ENCODE results near the gene REXO5. TPM values are rescaled to one million over a fixed set of nuclear protein-coding genes. Genes with fewer than 3 reads are reported as not detected.

REXO5 gene
- total and polyA plus RNA-seq, 4 donors, result 0.88 to 3.0 (median 1.6) TPM

DNA sequence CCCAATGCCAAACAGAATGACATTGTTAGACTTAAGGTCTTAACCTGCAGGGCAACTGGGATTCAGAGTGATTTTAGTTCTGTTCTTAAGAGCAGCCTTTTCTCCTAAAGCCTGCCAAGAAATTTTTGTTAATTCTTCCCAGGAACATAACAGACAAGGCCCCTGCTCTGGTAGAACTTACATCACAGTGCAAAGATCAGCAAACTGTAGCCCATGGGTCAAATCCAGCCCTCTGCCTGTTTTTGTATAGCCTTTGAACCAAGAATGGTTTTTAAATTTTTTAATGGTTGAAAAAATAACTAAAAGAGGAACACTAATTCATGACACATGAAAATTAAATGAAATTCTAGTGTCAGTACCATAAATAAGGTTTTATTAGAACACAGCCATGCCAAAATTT, 38.8 kb upstream of the REXO5 start:
- ATAC-seq (ENCODE audit: low FRiP score), result no peak

DNA sequence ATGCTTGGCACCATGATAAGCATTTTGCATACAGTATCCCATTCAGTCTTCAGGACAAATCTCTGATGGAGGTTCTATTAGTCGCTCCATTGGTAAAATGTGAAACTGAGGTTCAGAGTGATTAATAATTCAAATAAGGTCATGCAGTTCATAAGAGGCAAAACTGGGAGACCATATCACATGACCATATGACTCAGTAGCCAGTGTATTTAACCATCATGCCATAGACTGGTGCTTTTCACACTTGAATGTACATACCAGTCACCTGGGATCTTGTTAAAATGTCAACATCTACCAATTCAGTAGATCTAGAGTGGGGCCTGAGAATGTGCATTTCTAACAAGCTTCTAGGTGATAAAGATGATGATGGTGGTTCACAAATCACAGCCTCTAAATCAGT, 38.2 kb upstream of the REXO5 start:
- Histone ChIP-seq H3K27me3 (ENCODE audit: control insufficient read depth in 1 of 2, insufficient read depth in 2 of 2, low read length in 1 of 2) (no peaks in the 10 kb centered on the region), H3K27ac (ENCODE audit: low read depth in 1 of 2, low read length in 2 of 2) (no peak overlapping the region), H3K4me3 (ENCODE audit: low read length in 2 of 2) (no peak overlapping the region), H3K4me1 (ENCODE audit: control insufficient read depth in 1 of 2, insufficient read depth in 2 of 2, low read length in 2 of 2) (no peaks in the 10 kb centered on the region), H3K36me3 (ENCODE audit: control insufficient read depth in 1 of 2, insufficient read depth in 2 of 2, low read length in 1 of 2) (no peaks in the 10 kb centered on the region), H3K9me3 (ENCODE audit: control insufficient read depth, low read length) (no peaks in the 10 kb centered on the region)
- ATAC-seq (ENCODE audit: low FRiP score) (no peak), DNase-seq (no peak)
- WGBS, 2 donors, result 95 to 98% methylated on average over 1 of the region's 1 CpG
- intact Hi-C loops (cut with DNase I), result no loop called here

More for the DNA sequence above, 38.8 kb upstream of the REXO5 start:
- DNase-seq, result no peak
- Histone ChIP-seq H3K4me3 (ENCODE audit: low read length in 2 of 2) (no peak overlapping the region), H3K36me3 (ENCODE audit: control insufficient read depth in 1 of 2, insufficient read depth in 2 of 2, low read length in 1 of 2) (no peaks in the 10 kb centered on the region), H3K27ac (ENCODE audit: low read depth in 1 of 2, low read length in 2 of 2) (no peak overlapping the region), H3K9me3 (ENCODE audit: control insufficient read depth, low read length) (no peaks in the 10 kb centered on the region), H3K4me1 (ENCODE audit: control insufficient read depth in 1 of 2, insufficient read depth in 2 of 2, low read length in 2 of 2) (no peaks in the 10 kb centered on the region), H3K27me3 (ENCODE audit: control insufficient read depth in 1 of 2, insufficient read depth in 2 of 2, low read length in 1 of 2) (no peaks in the 10 kb centered on the region)
- intact Hi-C loops (cut with DNase I), result no loop called here

DNA sequence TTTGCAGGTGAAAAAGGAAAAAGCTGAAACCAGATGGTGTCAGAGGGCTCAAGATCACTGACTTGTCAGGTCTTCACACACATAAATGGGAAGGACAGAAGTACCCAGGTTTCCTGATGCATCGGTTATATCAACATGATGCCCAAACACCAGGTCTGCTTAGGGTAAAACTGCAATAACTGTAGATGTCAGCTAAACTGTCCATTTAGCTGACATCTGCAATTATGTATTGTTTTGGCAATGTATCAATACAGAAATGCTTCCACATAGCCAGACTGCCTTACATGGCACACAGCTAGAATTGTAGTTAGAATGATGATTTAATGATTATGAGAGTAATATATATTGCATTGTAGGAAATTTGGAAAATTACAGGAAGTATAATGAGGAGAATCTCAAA, 37.5 kb upstream of the REXO5 start:
- Histone ChIP-seq H3K36me3 (ENCODE audit: control insufficient read depth in 1 of 2, insufficient read depth in 2 of 2, low read length in 1 of 2) (no peaks in the 10 kb centered on the region), H3K9me3 (ENCODE audit: control insufficient read depth, low read length) (no peaks in the 10 kb centered on the region), H3K27me3 (ENCODE audit: control insufficient read depth in 1 of 2, insufficient read depth in 2 of 2, low read length in 1 of 2) (no peaks in the 10 kb centered on the region), H3K4me1 (ENCODE audit: control insufficient read depth in 1 of 2, insufficient read depth in 2 of 2, low read length in 2 of 2) (no peaks in the 10 kb centered on the region), H3K4me3 (ENCODE audit: low read length in 2 of 2) (no peak overlapping the region), H3K27ac (ENCODE audit: low read depth in 1 of 2, low read length in 2 of 2) (no peak overlapping the region)
- ATAC-seq (ENCODE audit: low FRiP score) (no peak), DNase-seq (no peak)
- WGBS, 2 donors, result 46 to 90% methylated on average over 1 of the region's 1 CpG
- intact Hi-C loops (cut with DNase I), result no loop called here

DNA sequence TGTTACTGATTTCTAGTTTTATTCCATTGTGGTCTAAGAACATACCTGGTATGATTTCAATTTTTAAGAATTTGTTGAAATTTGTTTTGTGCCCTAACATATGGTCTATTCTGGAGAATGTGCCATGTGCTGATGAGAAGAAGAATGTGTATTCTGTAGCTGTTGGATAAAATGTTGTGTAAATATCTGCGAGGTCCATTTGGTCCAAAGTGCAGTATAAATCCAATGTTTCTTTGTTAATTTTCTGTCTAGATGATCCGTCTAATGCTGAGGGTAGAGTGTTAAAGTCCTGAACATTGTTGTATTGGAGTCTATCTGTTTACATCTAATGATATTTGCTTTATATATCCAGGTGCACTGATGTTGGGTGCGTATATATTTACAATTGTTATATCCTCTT, 32.6 kb upstream of the REXO5 start:
- no peak overlapping the region for H3K4me3 ChIP-seq (ENCODE audit: low read length in 2 of 2)
- ATAC-seq (ENCODE audit: low FRiP score) (no peak), DNase-seq (no peak)
- no peaks in the 10 kb centered on the region for H3K9me3 ChIP-seq (ENCODE audit: control insufficient read depth, low read length)
- no peaks in the 10 kb centered on the region for H3K4me1 ChIP-seq (ENCODE audit: control insufficient read depth in 1 of 2, insufficient read depth in 2 of 2, low read length in 2 of 2)
- no peaks in the 10 kb centered on the region for H3K27me3 ChIP-seq (ENCODE audit: control insufficient read depth in 1 of 2, insufficient read depth in 2 of 2, low read length in 1 of 2)
- H3K36me3 ChIP-seq (ENCODE audit: control insufficient read depth in 1 of 2, insufficient read depth in 2 of 2, low read length in 1 of 2), result no peaks in the 10 kb centered on the region
- 85 to 89% methylated on average over 3 of the region's 3 CpGs for WGBS, 2 donors
- H3K27ac ChIP-seq (ENCODE audit: low read depth in 1 of 2, low read length in 2 of 2), result no peak overlapping the region
- intact Hi-C loops (cut with DNase I), result no loop called here

DNA sequence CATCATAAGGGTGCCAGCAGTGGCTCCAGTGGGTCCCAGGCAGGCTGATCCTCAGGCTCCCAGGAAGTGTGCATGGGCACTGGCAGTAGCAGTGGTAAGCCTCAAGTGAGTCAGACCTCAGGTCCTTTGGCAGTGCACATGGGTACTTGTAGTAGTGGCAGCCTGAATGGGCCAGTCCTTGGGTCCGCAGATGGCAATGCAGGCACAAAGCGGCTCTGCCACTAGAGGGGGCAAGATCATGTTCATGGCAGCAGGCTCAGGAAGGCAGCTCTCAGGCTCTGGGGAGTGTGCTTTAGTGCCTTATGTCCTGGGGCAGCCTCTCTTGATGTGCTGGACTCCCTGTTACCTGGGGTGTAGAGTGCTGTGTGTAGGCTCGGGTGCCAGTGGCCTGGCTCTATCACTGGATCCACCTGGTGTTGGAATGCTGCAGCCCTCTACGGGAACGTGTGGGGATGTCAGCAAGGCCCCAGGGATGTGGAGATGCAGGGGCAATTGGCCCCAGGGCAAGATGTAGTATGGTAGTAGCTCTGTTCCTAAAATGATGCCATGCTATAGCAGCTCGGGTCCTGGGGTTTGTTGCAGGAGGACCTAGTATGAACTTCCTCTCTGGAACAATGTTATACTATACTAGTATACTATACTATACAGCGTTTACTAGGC, 31.5 kb upstream of the REXO5 start:
- Histone ChIP-seq H3K4me1 (ENCODE audit: control insufficient read depth in 1 of 2, insufficient read depth in 2 of 2, low read length in 2 of 2) (no peaks in the 10 kb centered on the region), H3K27ac (ENCODE audit: low read depth in 1 of 2, low read length in 2 of 2) (no peak overlapping the region), H3K36me3 (ENCODE audit: control insufficient read depth in 1 of 2, insufficient read depth in 2 of 2, low read length in 1 of 2) (no peaks in the 10 kb centered on the region), H3K4me3 (ENCODE audit: low read length in 2 of 2) (no peak overlapping the region), H3K9me3 (ENCODE audit: control insufficient read depth, low read length) (no peaks in the 10 kb centered on the region), H3K27me3 (ENCODE audit: control insufficient read depth in 1 of 2, insufficient read depth in 2 of 2, low read length in 1 of 2) (no peaks in the 10 kb centered on the region)
- no peak for ATAC-seq (ENCODE audit: low FRiP score)
- peak in 1 of 2 donors; percentile 59 for DNase-seq
- intact Hi-C loops (cut with DNase I), result no loop called here
- 53 to 57% methylated on average over 7 of the region's 7 CpGs for WGBS, 2 donors

DNA sequence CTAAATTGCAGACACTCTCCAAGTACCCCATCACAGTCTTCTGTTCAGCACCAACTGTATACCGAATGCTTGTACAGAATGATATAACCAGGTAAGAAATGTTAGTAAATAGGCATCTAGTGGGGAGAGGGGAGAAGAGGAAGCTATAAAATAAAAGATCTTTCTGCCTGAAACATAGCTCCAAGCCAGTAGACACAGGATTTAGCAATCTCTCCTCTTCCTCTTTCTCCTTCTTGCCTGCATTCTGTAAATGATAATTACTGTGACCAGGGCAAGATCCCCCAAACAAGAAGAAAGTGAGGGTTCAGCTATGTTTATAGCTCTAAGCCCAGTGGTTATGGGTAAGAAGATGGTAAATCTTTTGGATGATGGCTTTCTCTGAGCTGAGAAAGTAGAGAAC, 24.6 kb upstream of the REXO5 start:
- H3K9me3 ChIP-seq (ENCODE audit: control insufficient read depth, low read length), result no peaks in the 10 kb centered on the region
- WGBS, 2 donors, result 68 to 74% methylated on average over 1 of the region's 1 CpG
- H3K4me3 ChIP-seq (ENCODE audit: low read length in 2 of 2), result no peak overlapping the region
- no peaks in the 10 kb centered on the region for H3K4me1 ChIP-seq (ENCODE audit: control insufficient read depth in 1 of 2, insufficient read depth in 2 of 2, low read length in 2 of 2)
- intact Hi-C loops (cut with DNase I), result no loop called here
- ATAC-seq (ENCODE audit: low FRiP score) (no peak), DNase-seq (no peak)
- H3K27me3 ChIP-seq (ENCODE audit: control insufficient read depth in 1 of 2, insufficient read depth in 2 of 2, low read length in 1 of 2), result no peaks in the 10 kb centered on the region
- no peak overlapping the region for H3K27ac ChIP-seq (ENCODE audit: low read depth in 1 of 2, low read length in 2 of 2)
- no peaks in the 10 kb centered on the region for H3K36me3 ChIP-seq (ENCODE audit: control insufficient read depth in 1 of 2, insufficient read depth in 2 of 2, low read length in 1 of 2)

DNA sequence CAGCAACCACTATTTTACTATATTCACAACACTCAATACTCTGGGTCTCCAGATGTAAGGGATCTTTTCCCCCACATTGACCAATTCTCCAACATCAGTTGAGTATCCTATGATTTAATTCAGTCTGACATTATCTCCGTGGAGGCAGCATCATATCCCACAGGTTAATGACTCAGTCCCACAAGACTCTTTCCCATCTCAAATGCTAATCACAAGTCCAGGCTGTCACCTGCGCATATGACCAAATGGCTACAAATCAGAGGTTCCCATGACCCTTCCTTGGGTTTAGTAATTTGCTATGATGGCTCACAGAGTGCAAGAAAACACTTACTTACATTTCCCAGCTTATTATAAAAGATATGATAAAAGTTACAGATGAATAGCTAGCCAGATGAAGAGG, 23.9 kb upstream of the REXO5 start:
- H3K36me3 ChIP-seq (ENCODE audit: control insufficient read depth in 1 of 2, insufficient read depth in 2 of 2, low read length in 1 of 2), result no peaks in the 10 kb centered on the region
- intact Hi-C loops (cut with DNase I), result no loop called here
- DNase-seq, result no peak

DNA sequence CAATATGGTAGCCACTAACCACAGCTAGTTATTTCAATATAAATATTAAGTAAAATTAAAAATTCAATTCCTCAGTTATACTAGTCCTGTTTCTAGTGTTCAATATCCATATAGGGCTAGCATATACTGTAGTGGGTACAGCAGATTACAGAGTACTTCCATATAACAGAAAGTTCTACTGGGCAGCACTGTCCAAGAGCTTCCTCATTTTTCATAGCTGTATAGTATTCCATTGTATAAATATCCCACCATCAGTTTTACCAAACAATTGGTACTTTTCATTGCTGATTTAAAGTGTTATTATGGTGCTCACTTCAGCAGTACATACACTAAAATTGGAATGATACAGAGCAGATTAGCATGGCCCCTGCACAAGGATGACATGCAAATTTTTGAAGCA, 22.1 kb upstream of the REXO5 start:
- Histone ChIP-seq H3K4me1 (ENCODE audit: control insufficient read depth in 1 of 2, insufficient read depth in 2 of 2, low read length in 2 of 2) (no peaks in the 10 kb centered on the region), H3K36me3 (ENCODE audit: control insufficient read depth in 1 of 2, insufficient read depth in 2 of 2, low read length in 1 of 2) (no peaks in the 10 kb centered on the region), H3K27me3 (ENCODE audit: control insufficient read depth in 1 of 2, insufficient read depth in 2 of 2, low read length in 1 of 2) (peaks cover 0 to 1% of the 10 kb centered on the region in 2 donors), H3K27ac (ENCODE audit: low read depth in 1 of 2, low read length in 2 of 2) (no peak overlapping the region), H3K9me3 (ENCODE audit: control insufficient read depth, low read length) (no peaks in the 10 kb centered on the region), H3K4me3 (ENCODE audit: low read length in 2 of 2) (no peak overlapping the region)
- no peak for ATAC-seq (ENCODE audit: low FRiP score)
- no peak for DNase-seq
- intact Hi-C loops (cut with DNase I), result no loop called here

More for the DNA sequence above, 23.9 kb upstream of the REXO5 start:
- no peak overlapping the region for H3K27ac ChIP-seq (ENCODE audit: low read depth in 1 of 2, low read length in 2 of 2)
- no peak for ATAC-seq (ENCODE audit: low FRiP score)
- H3K4me3 ChIP-seq (ENCODE audit: low read length in 2 of 2), result no peak overlapping the region
- WGBS, 2 donors, result 92 to 94% methylated on average over 2 of the region's 2 CpGs
- H3K27me3 ChIP-seq (ENCODE audit: control insufficient read depth in 1 of 2, insufficient read depth in 2 of 2, low read length in 1 of 2), result no peaks in the 10 kb centered on the region
- no peaks in the 10 kb centered on the region for H3K9me3 ChIP-seq (ENCODE audit: control insufficient read depth, low read length)
- H3K4me1 ChIP-seq (ENCODE audit: control insufficient read depth in 1 of 2, insufficient read depth in 2 of 2, low read length in 2 of 2), result no peaks in the 10 kb centered on the region

DNA sequence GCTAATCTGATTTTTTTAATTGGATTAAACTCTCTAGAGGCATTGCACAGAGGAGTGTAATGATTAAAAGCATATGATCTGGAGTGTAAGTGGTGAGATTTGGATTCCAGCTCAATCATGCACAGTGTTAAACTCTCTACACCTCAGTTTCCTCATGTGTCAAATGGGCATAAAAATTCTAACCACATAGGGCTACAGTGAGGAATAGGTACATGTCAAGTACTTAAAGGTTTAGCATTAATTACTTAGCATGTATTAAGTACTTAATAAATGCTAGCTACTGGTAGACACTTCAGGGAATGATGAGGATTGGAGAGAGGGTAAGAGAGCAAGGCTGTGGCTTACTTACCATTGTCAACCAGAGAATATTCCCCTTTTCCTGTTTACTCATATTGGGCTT, 17.2 kb upstream of the REXO5 start:
- Histone ChIP-seq H3K36me3 (ENCODE audit: control insufficient read depth in 1 of 2, insufficient read depth in 2 of 2, low read length in 1 of 2) (no peaks in the 10 kb centered on the region), H3K27me3 (ENCODE audit: control insufficient read depth in 1 of 2, insufficient read depth in 2 of 2, low read length in 1 of 2) (peaks cover 0 to 1% of the 10 kb centered on the region in 2 donors), H3K4me1 (ENCODE audit: control insufficient read depth in 1 of 2, insufficient read depth in 2 of 2, low read length in 2 of 2) (no peaks in the 10 kb centered on the region), H3K27ac (ENCODE audit: low read depth in 1 of 2, low read length in 2 of 2) (no peak overlapping the region), H3K9me3 (ENCODE audit: control insufficient read depth, low read length) (no peaks in the 10 kb centered on the region), H3K4me3 (ENCODE audit: low read length in 2 of 2) (no peak overlapping the region)
- DNase-seq (no peak), ATAC-seq (ENCODE audit: low FRiP score) (no peak)
- intact Hi-C loops (cut with DNase I), result no loop called here
